Loucy (cell line): ENCODE measurements around the gene GIGYF2.

Experiments
- H2AFZ ChIP-seq: fragments of 200-600 bp; sonication (generic); 2 replicates; pipeline ENCODE4 v1.6.0; 2016; ENCODE audit warnings: antibody characterized with exemption, mild to moderate bottlenecking, low read length, moderate library complexity
- H3F3A ChIP-seq: fragments of 200-600 bp; 2 replicates; pipeline ENCODE4 v1.6.0; 2016; ENCODE audit warnings: antibody characterized with exemption, low read depth, mild to moderate bottlenecking
- H3K27me3 ChIP-seq: fragments of 200-600 bp; sonication (generic); 2 replicates; pipeline ENCODE4 v1.6.1; 2014; ENCODE audit warnings: low read length, mild to moderate bottlenecking; ENCODE audit not compliant: insufficient read depth, poor library complexity, severe bottlenecking
- H3K36me3 ChIP-seq: fragments of 200-600 bp; sonication (generic); 2 replicates; pipeline ENCODE4 v1.6.1; 2016; ENCODE audit warnings: low read length; ENCODE audit not compliant: insufficient read depth
- H3K4me1 ChIP-seq: fragments of 200-600 bp; sonication (generic); 2 replicates; pipeline ENCODE4 v1.5.1; 2014; ENCODE audit warnings: low read length, mild to moderate bottlenecking; ENCODE audit not compliant: insufficient read depth, poor library complexity, severe bottlenecking
- H3K4me2 ChIP-seq: fragments of 200-600 bp; sonication (generic); 2 replicates; pipeline ENCODE4 v1.6.0; 2014; ENCODE audit warnings: antibody characterized with exemption, low read length, low read depth, mild to moderate bottlenecking; ENCODE audit not compliant: poor library complexity, severe bottlenecking
- H3K4me3 ChIP-seq: fragments of 200-600 bp; sonication (generic); 2 replicates; pipeline ENCODE4 v1.5.1; 2014; ENCODE audit warnings: low read length, mild to moderate bottlenecking, mixed read lengths; ENCODE audit not compliant: poor library complexity, severe bottlenecking
- H3K79me2 ChIP-seq: fragments of 200-600 bp; sonication (generic); 2 replicates; pipeline ENCODE4 v1.6.1; 2014; ENCODE audit warnings: low read length; ENCODE audit not compliant: insufficient read depth
- H3K9ac ChIP-seq: fragments of 200-600 bp; sonication (generic); 2 replicates; pipeline ENCODE4 v1.6.0; 2014; ENCODE audit warnings: mild to moderate bottlenecking, low read depth, low read length, moderate library complexity; ENCODE audit not compliant: poor library complexity, severe bottlenecking
- H3K9me2 ChIP-seq: fragments of 200-600 bp; sonication (generic); replicated peaks from 2 replicates; pipeline ENCODE4 v1.6.1; 2016; ENCODE audit warnings: low read depth, low read length, mixed read lengths
- H3K9me3 ChIP-seq: fragments of 200-600 bp; sonication (generic); 2 replicates; pipeline ENCODE4 v1.6.1; 2014; ENCODE audit warnings: mild to moderate bottlenecking, antibody characterized with exemption, low read length, low read depth; ENCODE audit not compliant: insufficient read depth
- H4K20me1 ChIP-seq: fragments of 200-600 bp; sonication (generic); 2 replicates; pipeline ENCODE4 v1.6.0; 2014; ENCODE audit warnings: antibody characterized with exemption, low read length, mild to moderate bottlenecking; ENCODE audit not compliant: insufficient read depth, poor library complexity, severe bottlenecking
- CTCF ChIP-seq: fragments of 200-600 bp; sonication (generic); conservative IDR thresholded peaks from 2 replicates; pipeline ENCODE4 v1.5.1; 2014; ENCODE audit warnings: mild to moderate bottlenecking, antibody characterized with exemption, low read length
- EZH2phosphoT487 ChIP-seq: fragments of 200-600 bp; IDR thresholded peaks from 2 replicates; pipeline ENCODE4 v1.6.1; 2018; ENCODE audit warnings: antibody characterized with exemption, mild to moderate bottlenecking, moderate library complexity, borderline replicate concordance

GIGYF2 gene

GRCh38 chr2:232839411-232840079 lies 142.4 kb downstream of the GIGYF2 start:
- H3K36me3 ChIP-seq = peaks cover 63% of the 10 kb centered on the region
- H4K20me1 ChIP-seq = no peaks in the 10 kb centered on the region
- H3K27me3 ChIP-seq = no peaks in the 10 kb centered on the region
- no peaks in the 10 kb centered on the region for H3F3A ChIP-seq
- H3K9me2 ChIP-seq = no peaks in the 10 kb centered on the region
- H3K4me3 ChIP-seq = peak overlapping the region; percentile 56
- TF ChIP-seq CTCF (no peak), EZH2phosphoT487 (no peak)
- H3K4me2 ChIP-seq = peak overlapping the region; percentile 59
- H3K79me2 ChIP-seq = no peaks in the 10 kb centered on the region
- H3K9ac ChIP-seq = peak overlapping the region; percentile 23
- no peak overlapping the region for H2AFZ ChIP-seq
- no peaks in the 10 kb centered on the region for H3K9me3 ChIP-seq
- H3K4me1 ChIP-seq = peaks cover 44% of the 10 kb centered on the region

GRCh38 chr2:232842689-232843088 lies 145.6 kb downstream of the GIGYF2 start:
- Histone ChIP-seq H3K4me2 (no peak overlapping the region), H3K27me3 (no peaks in the 10 kb centered on the region), H3K9me2 (no peaks in the 10 kb centered on the region), H3K79me2 (no peaks in the 10 kb centered on the region), H4K20me1 (no peaks in the 10 kb centered on the region), H3K9me3 (no peaks in the 10 kb centered on the region), H2AFZ (no peak overlapping the region), H3K9ac (no peak overlapping the region), H3K36me3 (peaks cover 70% of the 10 kb centered on the region), H3F3A (no peaks in the 10 kb centered on the region), H3K4me3 (no peak overlapping the region), H3K4me1 (peaks cover 24% of the 10 kb centered on the region)
- no peak for TF ChIP-seq CTCF
- TF ChIP-seq EZH2phosphoT487 = no peak

- no peak overlapping the region for H3K4me2 ChIP-seq
- no peaks in the 10 kb centered on the region for H3F3A ChIP-seq
- H3K79me2 ChIP-seq = no peaks in the 10 kb centered on the region
- no peaks in the 10 kb centered on the region for H3K27me3 ChIP-seq
- H3K9me2 ChIP-seq = no peaks in the 10 kb centered on the region
- no peaks in the 10 kb centered on the region for H3K9me3 ChIP-seq
- TF ChIP-seq CTCF (peak; percentile 45), EZH2phosphoT487 (no peak)
- no peak overlapping the region for H3K4me3 ChIP-seq
- no peak overlapping the region for H3K9ac ChIP-seq
- H2AFZ ChIP-seq = no peak overlapping the region
- no peaks in the 10 kb centered on the region for H4K20me1 ChIP-seq
- peaks cover 14% of the 10 kb centered on the region for H3K4me1 ChIP-seq
- peaks cover 79% of the 10 kb centered on the region for H3K36me3 ChIP-seq
Measured at GRCh38 chr2:232843834-232844233, 146.7 kb downstream of the GIGYF2 start.
